WTC11 (cell line): Measurements from ENCODE around the gene USP54.
"Not testable (repeated sequence)": the region's sequence is repeated elsewhere in the genome, so short reads cannot be mapped to it uniquely, and the experiment has no call there.

Experiments
- CREB1 ChIP-seq: sonication (generic); formaldehyde crosslinking; IDR thresholded peaks from 2 replicates; pipeline ENCODE4 v1.8.0; 2023; ENCODE audit warnings: mild to moderate bottlenecking, missing genetic modification reagents
- ETV6 ChIP-seq: sonication (generic); formaldehyde crosslinking; IDR thresholded peaks from 2 replicates; pipeline ENCODE4 v1.8.1; 2022; ENCODE audit warnings: mild to moderate bottlenecking, missing genetic modification reagents
- GABPB1 ChIP-seq: sonication (generic); formaldehyde crosslinking; IDR thresholded peaks from 2 replicates; pipeline ENCODE4 v1.8.1; 2023; ENCODE audit warnings: mild to moderate bottlenecking, missing genetic modification reagents
- GTF2I ChIP-seq: fragments of 250-450 bp; sonication (Bioruptor Pico); conservative IDR thresholded peaks from 2 replicates; pipeline ENCODE4 v1.4.0; 2021; ENCODE audit warnings: mild to moderate bottlenecking
- SMAD3 ChIP-seq: sonication (generic); formaldehyde crosslinking; IDR thresholded peaks from 2 replicates; pipeline ENCODE4 v1.8.0; 2022; ENCODE audit warnings: missing genetic modification reagents, mild to moderate bottlenecking, borderline replicate concordance
- ZBTB21 ChIP-seq: sonication (generic); formaldehyde crosslinking; IDR thresholded peaks from 2 replicates; pipeline ENCODE4 v1.8.1; 2023; ENCODE audit warnings: mild to moderate bottlenecking, missing genetic modification reagents, borderline replicate concordance
- TF ChIP-seq, protein P1 (sequence below): fragments of 200-600 bp; IDR thresholded peaks from 2 replicates; pipeline ENCODE4 v1.8.0; 2022; ENCODE audit warnings: antibody characterized with exemption
- TF ChIP-seq, protein P2 (sequence below): sonication (generic); formaldehyde crosslinking; IDR thresholded peaks from 2 replicates; pipeline ENCODE4 v1.8.1; 2022; ENCODE audit warnings: low read depth, mild to moderate bottlenecking, moderate library complexity, missing genetic modification reagents, borderline replicate concordance

DNA sequence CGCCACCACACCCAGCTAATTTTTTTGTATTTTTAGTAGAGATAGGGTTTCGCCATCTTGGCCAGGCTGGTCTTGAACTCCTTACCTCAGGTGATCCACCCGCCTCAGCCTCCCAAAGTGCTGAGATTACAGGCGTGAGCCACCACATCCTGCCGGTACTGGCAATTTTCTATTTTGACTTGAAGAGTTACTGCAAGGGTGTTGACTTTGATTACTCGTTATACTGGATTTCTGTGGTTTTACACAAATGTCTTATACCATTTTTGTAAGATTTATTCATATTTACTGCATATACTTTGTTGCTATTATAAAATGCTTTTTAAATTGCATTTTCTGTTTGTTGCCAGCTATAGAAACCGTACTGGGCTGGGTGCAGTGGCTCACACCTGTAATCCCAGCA lies 24.1 kb downstream of the USP54 start:
- TF ChIP-seq, protein P1, sequence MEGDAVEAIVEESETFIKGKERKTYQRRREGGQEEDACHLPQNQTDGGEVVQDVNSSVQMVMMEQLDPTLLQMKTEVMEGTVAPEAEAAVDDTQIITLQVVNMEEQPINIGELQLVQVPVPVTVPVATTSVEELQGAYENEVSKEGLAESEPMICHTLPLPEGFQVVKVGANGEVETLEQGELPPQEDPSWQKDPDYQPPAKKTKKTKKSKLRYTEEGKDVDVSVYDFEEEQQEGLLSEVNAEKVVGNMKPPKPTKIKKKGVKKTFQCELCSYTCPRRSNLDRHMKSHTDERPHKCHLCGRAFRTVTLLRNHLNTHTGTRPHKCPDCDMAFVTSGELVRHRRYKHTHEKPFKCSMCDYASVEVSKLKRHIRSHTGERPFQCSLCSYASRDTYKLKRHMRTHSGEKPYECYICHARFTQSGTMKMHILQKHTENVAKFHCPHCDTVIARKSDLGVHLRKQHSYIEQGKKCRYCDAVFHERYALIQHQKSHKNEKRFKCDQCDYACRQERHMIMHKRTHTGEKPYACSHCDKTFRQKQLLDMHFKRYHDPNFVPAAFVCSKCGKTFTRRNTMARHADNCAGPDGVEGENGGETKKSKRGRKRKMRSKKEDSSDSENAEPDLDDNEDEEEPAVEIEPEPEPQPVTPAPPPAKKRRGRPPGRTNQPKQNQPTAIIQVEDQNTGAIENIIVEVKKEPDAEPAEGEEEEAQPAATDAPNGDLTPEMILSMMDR = not testable (repeated sequence)
- not testable (repeated sequence) for TF ChIP-seq CREB1; ZBTB21 (CRISPR knock-in tag); GABPB1 (CRISPR knock-in tag); GTF2I (CRISPR knock-in tag); ETV6; SMAD3
- TF ChIP-seq, protein P2, sequence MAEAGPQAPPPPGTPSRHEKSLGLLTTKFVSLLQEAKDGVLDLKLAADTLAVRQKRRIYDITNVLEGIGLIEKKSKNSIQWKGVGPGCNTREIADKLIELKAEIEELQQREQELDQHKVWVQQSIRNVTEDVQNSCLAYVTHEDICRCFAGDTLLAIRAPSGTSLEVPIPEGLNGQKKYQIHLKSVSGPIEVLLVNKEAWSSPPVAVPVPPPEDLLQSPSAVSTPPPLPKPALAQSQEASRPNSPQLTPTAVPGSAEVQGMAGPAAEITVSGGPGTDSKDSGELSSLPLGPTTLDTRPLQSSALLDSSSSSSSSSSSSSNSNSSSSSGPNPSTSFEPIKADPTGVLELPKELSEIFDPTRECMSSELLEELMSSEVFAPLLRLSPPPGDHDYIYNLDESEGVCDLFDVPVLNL (CRISPR knock-in tag) = not testable (repeated sequence)
